ENCODE data around the gene POT1.

POT1 gene

DNA sequence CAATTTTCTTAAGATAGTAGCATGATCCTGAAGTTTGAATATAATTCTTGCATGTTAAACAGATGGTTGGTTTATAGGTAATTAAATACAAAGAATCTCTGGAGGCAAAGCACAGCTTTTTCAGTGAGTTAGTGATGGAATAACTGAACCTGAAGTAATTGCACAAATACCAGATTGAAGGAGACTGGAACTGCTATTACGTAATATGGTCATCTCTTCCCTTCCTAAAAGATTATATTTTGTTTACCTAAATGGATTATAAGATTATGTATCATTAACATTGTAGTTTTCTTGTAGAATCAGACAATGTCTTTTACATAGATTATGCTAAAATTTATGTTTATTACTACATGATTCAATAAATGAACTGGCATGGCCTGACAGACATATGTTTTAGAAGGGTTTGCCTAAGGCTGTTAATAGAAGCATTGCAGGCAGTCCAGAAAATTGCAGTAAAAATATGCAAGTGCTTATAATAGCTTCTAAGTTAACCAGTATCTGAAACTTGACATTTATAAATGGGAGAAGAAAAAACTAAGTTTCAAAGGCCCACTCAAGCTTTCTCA lies 128.2 kb downstream of the POT1 start:
- no peaks in the 10 kb centered on the region for H3K36me3 ChIP-seq (ENCODE audit: control insufficient read depth in 1 of 2, insufficient read depth in 2 of 2, low read length in 2 of 2)
- H3K9me3 ChIP-seq (ENCODE audit: control insufficient read depth in 1 of 2, low read length in 2 of 2) = no peaks in the 10 kb centered on the region
- no peak overlapping the region for H3K27ac ChIP-seq (ENCODE audit: low read length)
- H3K4me1 ChIP-seq (ENCODE audit: control insufficient read depth in 1 of 2, insufficient read depth in 2 of 2, low read length in 2 of 2) = no peaks in the 10 kb centered on the region
- H3K27me3 ChIP-seq (ENCODE audit: low read depth, low read length) = no peaks in the 10 kb centered on the region
- H3K4me3 ChIP-seq (ENCODE audit: low read depth in 1 of 2, low read length in 2 of 2) = no peak overlapping the region

DNA sequence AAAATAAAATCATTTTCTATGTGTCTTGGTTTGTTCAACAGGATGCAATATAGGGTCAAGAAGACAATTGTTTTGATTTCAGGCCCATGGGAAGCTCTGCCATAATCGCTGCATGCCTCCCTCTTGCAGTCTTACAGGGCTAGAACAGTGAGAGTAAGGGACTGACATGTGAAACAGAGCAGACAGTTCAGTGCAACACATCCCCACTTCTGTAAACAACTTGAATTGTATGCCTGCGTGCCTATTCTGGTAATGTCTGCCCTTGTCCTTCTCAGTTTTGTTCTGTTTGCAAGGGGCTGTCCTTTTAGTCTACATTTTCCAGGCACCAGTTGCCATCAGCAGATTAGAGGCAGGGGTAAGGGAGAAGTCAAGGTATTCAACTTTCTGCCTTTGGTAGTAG lies 129.2 kb downstream of the POT1 start:
- Histone ChIP-seq H3K9me3 (ENCODE audit: control insufficient read depth in 1 of 2, low read length in 2 of 2) (no peaks in the 10 kb centered on the region), H3K36me3 (ENCODE audit: control insufficient read depth in 1 of 2, insufficient read depth in 2 of 2, low read length in 2 of 2) (no peaks in the 10 kb centered on the region), H3K4me1 (ENCODE audit: control insufficient read depth in 1 of 2, insufficient read depth in 2 of 2, low read length in 2 of 2) (no peaks in the 10 kb centered on the region), H3K4me3 (ENCODE audit: low read depth in 1 of 2, low read length in 2 of 2) (no peak overlapping the region), H3K27me3 (ENCODE audit: low read depth, low read length) (no peaks in the 10 kb centered on the region), H3K27ac (ENCODE audit: low read length) (no peak overlapping the region)

DNA sequence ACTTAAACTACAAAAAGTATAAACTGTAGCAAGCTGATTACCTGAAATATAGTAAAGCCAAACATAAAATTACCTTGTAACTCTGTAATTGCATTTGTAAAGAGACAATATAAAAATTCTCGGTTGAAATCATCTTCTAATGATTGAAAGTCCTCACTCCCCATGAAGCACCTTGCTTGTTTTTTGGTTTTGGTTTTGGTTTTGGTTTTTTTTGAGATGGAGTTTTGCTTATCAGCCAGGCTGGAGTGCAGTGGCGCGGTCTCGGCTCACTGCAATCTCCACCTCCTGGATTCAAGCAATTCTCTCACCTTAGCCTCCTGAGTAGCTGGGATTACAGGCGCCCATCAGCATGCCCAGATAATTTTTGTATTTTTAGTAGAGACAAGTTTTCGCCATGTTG lies 130.2 kb downstream of the POT1 start:
- Histone ChIP-seq H3K27me3 (ENCODE audit: low read depth, low read length) (no peaks in the 10 kb centered on the region), H3K27ac (ENCODE audit: low read length) (no peak overlapping the region), H3K4me1 (ENCODE audit: control insufficient read depth in 1 of 2, insufficient read depth in 2 of 2, low read length in 2 of 2) (no peaks in the 10 kb centered on the region), H3K9me3 (ENCODE audit: control insufficient read depth in 1 of 2, low read length in 2 of 2) (no peaks in the 10 kb centered on the region), H3K4me3 (ENCODE audit: low read depth in 1 of 2, low read length in 2 of 2) (no peak overlapping the region), H3K36me3 (ENCODE audit: control insufficient read depth in 1 of 2, insufficient read depth in 2 of 2, low read length in 2 of 2) (no peaks in the 10 kb centered on the region)

DNA sequence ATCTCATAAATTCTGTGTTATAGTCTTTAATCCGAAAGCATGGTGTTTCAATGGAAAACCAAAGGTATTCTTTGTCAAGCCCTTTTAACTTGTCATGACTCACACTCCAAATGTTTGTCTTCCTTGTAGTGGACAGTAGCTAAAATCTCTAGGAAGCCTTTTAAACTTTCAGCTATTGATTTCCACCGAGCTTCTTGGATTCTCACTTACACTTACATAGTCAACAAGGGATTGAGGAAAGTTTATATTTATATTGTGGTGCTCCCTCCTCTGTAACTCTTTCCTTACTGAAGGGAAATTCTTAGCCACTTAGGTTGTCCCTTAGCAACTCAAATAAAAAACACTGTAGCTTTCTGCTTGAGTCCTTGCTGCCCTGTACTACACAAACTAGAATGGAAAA lies 132.9 kb downstream of the POT1 start:
- Histone ChIP-seq H3K27ac (ENCODE audit: low read length) (no peak overlapping the region), H3K4me3 (ENCODE audit: low read depth in 1 of 2, low read length in 2 of 2) (no peak overlapping the region), H3K27me3 (ENCODE audit: low read depth, low read length) (no peaks in the 10 kb centered on the region), H3K4me1 (ENCODE audit: control insufficient read depth in 1 of 2, insufficient read depth in 2 of 2, low read length in 2 of 2) (no peaks in the 10 kb centered on the region), H3K9me3 (ENCODE audit: control insufficient read depth in 1 of 2, low read length in 2 of 2) (no peaks in the 10 kb centered on the region), H3K36me3 (ENCODE audit: control insufficient read depth in 1 of 2, insufficient read depth in 2 of 2, low read length in 2 of 2) (no peaks in the 10 kb centered on the region)

DNA sequence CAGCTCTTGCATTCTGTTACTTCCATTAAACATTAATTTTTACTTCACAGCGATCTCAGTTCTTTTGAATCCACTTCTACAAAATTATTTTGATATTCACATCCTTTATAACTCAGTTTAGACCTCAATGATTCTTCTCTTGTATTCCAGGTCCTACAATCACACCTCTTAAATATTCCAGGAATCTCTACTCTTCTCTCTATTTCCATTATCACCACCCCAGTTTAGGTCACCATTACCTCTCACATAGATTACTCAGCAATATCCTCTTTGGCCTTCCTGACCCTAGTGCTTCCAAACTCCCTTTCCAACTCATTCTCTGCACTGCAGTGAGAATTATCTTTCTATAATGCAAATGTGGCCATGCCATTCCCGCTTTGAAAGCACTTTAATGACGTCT lies 136.9 kb downstream of the POT1 start:
- Histone ChIP-seq H3K27ac (ENCODE audit: low read length) (no peak overlapping the region), H3K9me3 (ENCODE audit: control insufficient read depth in 1 of 2, low read length in 2 of 2) (no peaks in the 10 kb centered on the region), H3K27me3 (ENCODE audit: low read depth, low read length) (no peaks in the 10 kb centered on the region), H3K36me3 (ENCODE audit: control insufficient read depth in 1 of 2, insufficient read depth in 2 of 2, low read length in 2 of 2) (no peaks in the 10 kb centered on the region), H3K4me3 (ENCODE audit: low read depth in 1 of 2, low read length in 2 of 2) (no peak overlapping the region), H3K4me1 (ENCODE audit: control insufficient read depth in 1 of 2, insufficient read depth in 2 of 2, low read length in 2 of 2) (no peaks in the 10 kb centered on the region)

DNA sequence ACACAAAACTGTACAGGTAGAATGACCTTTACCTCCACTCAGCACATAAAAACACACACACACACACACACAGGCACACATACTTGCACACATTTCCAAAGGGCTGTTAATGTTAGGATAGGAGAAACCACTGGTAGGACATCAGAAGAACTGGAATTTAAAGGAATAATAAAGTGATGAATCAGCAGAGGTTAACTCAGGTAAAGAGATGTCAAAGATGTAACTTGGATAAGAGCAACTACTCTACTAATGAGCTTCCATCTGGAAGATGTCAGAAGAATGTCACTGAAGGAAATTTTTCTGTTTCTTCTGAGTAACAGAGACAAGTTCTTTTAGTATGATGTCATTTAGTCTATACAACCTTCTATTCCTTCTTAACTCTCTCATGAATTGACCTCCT lies 137.6 kb downstream of the POT1 start:
- H3K27me3 ChIP-seq (ENCODE audit: low read depth, low read length) = no peaks in the 10 kb centered on the region
- no peaks in the 10 kb centered on the region for H3K36me3 ChIP-seq (ENCODE audit: control insufficient read depth in 1 of 2, insufficient read depth in 2 of 2, low read length in 2 of 2)
- H3K9me3 ChIP-seq (ENCODE audit: control insufficient read depth in 1 of 2, low read length in 2 of 2) = no peaks in the 10 kb centered on the region
- no peak overlapping the region for H3K4me3 ChIP-seq (ENCODE audit: low read depth in 1 of 2, low read length in 2 of 2)
- H3K27ac ChIP-seq (ENCODE audit: low read length) = no peak overlapping the region
- H3K4me1 ChIP-seq (ENCODE audit: control insufficient read depth in 1 of 2, insufficient read depth in 2 of 2, low read length in 2 of 2) = no peaks in the 10 kb centered on the region

DNA sequence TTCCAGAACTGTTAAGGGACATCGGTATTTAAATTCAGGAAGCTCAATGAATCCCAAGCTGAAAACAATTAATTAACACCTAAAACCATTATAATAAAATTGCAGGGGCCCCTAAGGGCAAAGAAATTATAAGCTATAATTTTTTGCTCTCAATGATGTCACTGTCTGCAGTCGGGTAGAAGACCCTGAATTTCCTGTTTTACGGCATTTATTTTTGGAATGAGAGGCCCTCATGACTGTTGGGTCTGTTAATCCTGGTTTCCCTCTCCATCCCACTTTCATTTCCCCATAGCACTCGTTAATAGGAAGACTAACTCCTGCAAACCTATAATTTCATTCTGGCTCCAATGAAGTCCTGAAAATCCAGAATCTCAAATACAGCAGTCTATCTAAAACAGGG lies 138.2 kb downstream of the POT1 start:
- Histone ChIP-seq H3K4me3 (ENCODE audit: low read depth in 1 of 2, low read length in 2 of 2) (no peak overlapping the region), H3K9me3 (ENCODE audit: control insufficient read depth in 1 of 2, low read length in 2 of 2) (no peaks in the 10 kb centered on the region), H3K27ac (ENCODE audit: low read length) (no peak overlapping the region), H3K36me3 (ENCODE audit: control insufficient read depth in 1 of 2, insufficient read depth in 2 of 2, low read length in 2 of 2) (no peaks in the 10 kb centered on the region), H3K27me3 (ENCODE audit: low read depth, low read length) (no peaks in the 10 kb centered on the region), H3K4me1 (ENCODE audit: control insufficient read depth in 1 of 2, insufficient read depth in 2 of 2, low read length in 2 of 2) (no peaks in the 10 kb centered on the region)

DNA sequence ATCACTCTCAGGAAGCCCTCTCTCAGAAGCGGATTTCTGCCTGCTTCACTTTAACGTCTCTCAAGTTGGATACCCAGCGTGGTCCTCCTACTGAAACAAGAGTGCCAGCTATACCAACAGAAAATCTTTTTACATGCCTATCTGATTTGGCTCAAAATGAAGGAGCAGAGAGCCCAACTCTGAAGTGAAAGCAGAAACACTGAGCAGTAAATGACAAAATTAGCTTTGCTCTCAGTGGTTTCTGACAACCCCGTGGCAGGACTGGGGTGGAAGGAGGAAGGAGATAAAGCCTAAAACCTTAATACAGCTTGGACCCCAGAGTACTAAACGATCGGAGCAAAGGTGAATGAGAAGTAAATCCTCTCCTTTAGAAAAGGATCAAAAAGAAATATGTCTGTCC lies 139.0 kb downstream of the POT1 start:
- Histone ChIP-seq H3K9me3 (ENCODE audit: control insufficient read depth in 1 of 2, low read length in 2 of 2) (no peaks in the 10 kb centered on the region), H3K36me3 (ENCODE audit: control insufficient read depth in 1 of 2, insufficient read depth in 2 of 2, low read length in 2 of 2) (no peaks in the 10 kb centered on the region), H3K4me3 (ENCODE audit: low read depth in 1 of 2, low read length in 2 of 2) (no peak overlapping the region), H3K27me3 (ENCODE audit: low read depth, low read length) (no peaks in the 10 kb centered on the region), H3K27ac (ENCODE audit: low read length) (no peak overlapping the region), H3K4me1 (ENCODE audit: control insufficient read depth in 1 of 2, insufficient read depth in 2 of 2, low read length in 2 of 2) (no peaks in the 10 kb centered on the region)

DNA sequence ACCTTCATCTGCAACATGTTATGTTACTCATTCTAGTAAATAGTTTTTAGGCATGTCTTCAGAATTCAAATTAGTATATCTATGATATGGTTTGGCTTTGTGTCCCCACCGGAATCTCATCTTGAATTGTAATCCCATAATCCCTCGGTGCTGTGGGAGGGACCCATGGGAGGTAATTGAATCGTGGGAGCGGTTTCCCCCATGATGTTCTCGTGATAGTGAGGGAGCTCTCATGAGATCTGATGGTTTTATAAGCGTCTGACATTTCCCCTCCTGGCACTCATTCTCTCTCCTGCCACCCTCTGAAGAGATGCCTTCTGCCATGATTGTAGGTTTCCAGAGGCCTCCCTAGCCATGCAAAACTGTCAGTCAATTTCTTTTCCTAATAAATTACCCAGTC lies 143.6 kb downstream of the POT1 start:
- no peaks in the 10 kb centered on the region for H3K4me1 ChIP-seq (ENCODE audit: control insufficient read depth in 1 of 2, insufficient read depth in 2 of 2, low read length in 2 of 2)
- no peak overlapping the region for H3K4me3 ChIP-seq (ENCODE audit: low read depth in 1 of 2, low read length in 2 of 2)
- no peaks in the 10 kb centered on the region for H3K36me3 ChIP-seq (ENCODE audit: control insufficient read depth in 1 of 2, insufficient read depth in 2 of 2, low read length in 2 of 2)
- no peaks in the 10 kb centered on the region for H3K27me3 ChIP-seq (ENCODE audit: low read depth, low read length)
- no peaks in the 10 kb centered on the region for H3K9me3 ChIP-seq (ENCODE audit: control insufficient read depth in 1 of 2, low read length in 2 of 2)
- H3K27ac ChIP-seq (ENCODE audit: low read length) = no peak overlapping the region

DNA sequence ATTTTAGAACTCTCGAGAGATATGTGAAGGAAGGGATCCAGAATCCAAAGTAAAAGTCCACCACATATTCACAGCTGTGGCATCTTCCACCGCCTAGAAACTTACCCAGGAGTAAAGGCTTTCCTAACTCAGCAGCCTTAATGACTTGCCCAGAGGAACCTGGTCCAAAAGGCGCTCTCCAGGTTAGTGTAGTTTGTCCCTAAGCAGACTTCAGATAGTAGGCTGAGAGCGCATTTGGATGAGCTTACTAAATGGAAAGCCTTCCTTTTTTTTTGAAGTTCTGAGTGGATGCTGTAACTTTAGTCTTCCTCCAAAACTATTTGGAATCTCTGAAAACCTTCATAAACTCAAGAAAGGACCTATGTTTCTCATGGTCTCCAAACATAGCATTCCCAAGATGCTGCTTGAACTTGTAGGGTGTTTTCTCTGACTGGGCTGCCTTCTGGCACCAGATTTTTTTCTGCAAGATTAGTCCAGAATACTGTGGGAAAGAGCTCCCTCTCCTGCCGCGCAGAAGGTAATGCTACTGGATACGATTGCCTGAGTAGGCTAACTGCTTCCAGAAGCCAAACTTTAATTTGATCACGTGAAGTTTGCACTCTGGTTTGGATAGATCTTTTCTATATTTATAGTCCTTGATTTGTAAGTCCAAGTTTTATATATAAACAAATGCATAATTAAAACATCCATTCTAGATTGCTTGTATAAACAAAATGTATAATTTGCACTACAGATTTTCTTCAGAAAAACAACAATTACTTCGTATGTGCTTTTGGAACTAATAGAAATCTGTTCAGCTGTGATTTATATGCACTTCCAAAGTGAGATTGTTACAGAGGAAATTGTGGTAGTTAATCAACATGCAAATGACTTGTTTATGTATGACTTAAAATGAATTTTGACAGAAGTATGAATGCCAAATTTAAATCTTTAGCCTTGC lies 144.5 kb downstream of the POT1 start:
- Histone ChIP-seq H3K27ac (ENCODE audit: low read length) (no peak overlapping the region), H3K4me3 (ENCODE audit: low read depth in 1 of 2, low read length in 2 of 2) (no peak overlapping the region), H3K36me3 (ENCODE audit: control insufficient read depth in 1 of 2, insufficient read depth in 2 of 2, low read length in 2 of 2) (no peaks in the 10 kb centered on the region), H3K9me3 (ENCODE audit: control insufficient read depth in 1 of 2, low read length in 2 of 2) (no peaks in the 10 kb centered on the region), H3K4me1 (ENCODE audit: control insufficient read depth in 1 of 2, insufficient read depth in 2 of 2, low read length in 2 of 2) (no peaks in the 10 kb centered on the region), H3K27me3 (ENCODE audit: low read depth, low read length) (no peaks in the 10 kb centered on the region)

DNA sequence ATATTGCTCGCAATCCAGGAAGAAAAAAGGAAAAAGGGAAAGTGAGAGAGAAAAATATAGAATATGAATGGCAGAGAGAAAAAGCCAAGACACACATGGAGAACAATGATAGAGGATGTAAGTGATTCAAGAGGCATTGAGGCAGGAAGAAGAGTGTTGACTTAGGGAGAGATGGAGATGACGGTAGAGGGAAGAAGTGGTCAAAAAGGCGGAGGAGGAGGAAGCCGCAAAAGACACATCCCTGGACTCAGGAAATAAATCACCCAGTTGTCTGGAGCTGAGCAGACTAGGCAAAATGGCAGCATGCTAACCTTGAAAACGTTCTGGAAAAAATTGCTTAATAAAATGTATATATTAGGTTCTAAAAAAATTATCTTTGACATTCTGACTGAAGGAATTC lies 146.4 kb downstream of the POT1 start:
- Histone ChIP-seq H3K4me1 (ENCODE audit: control insufficient read depth in 1 of 2, insufficient read depth in 2 of 2, low read length in 2 of 2) (no peaks in the 10 kb centered on the region), H3K4me3 (ENCODE audit: low read depth in 1 of 2, low read length in 2 of 2) (no peak overlapping the region), H3K36me3 (ENCODE audit: control insufficient read depth in 1 of 2, insufficient read depth in 2 of 2, low read length in 2 of 2) (no peaks in the 10 kb centered on the region), H3K27ac (ENCODE audit: low read length) (no peak overlapping the region), H3K27me3 (ENCODE audit: low read depth, low read length) (no peaks in the 10 kb centered on the region), H3K9me3 (ENCODE audit: control insufficient read depth in 1 of 2, low read length in 2 of 2) (no peaks in the 10 kb centered on the region)

Measured in muscle layer of duodenum (tissue), 2 donors.